H1 (cell line): Measurements from ENCODE around the gene CACNA1G. TPM values are rescaled to one million over a fixed set of nuclear protein-coding genes. Genes with fewer than 3 reads are reported as not detected.

Source experiments
- CBX5 ChIP-seq: fragments of 300-800, 300-1000 bp; sonication (generic); IDR thresholded peaks from 2 replicates; pipeline ENCODE4 v1.7.1; 2016; ENCODE audit warnings: antibody characterized with exemption, low read length, low read depth
- CHD2 ChIP-seq: IDR thresholded peaks from 2 replicates; pipeline ENCODE4 v1.6.1; 2012; ENCODE audit warnings: low read length, improper control_type of control experiment
- CHD7 ChIP-seq: fragments of 300-600 bp; sonication (generic); IDR thresholded peaks from 2 replicates; pipeline ENCODE4 v1.7.1; 2012; ENCODE audit warnings: low read length, moderate library complexity, mild to moderate bottlenecking, inconsistent platforms; ENCODE audit not compliant: insufficient replicate concordance
- POLR2AphosphoS5 ChIP-seq: IDR thresholded peaks from 2 replicates; pipeline ENCODE4 v1.6.1; 2011; ENCODE audit warnings: low read depth, low read length
- SIRT6 ChIP-seq: IDR thresholded peaks from one replicate; pipeline ENCODE4 v1.7.1; 2012; ENCODE audit warnings: low read length, inconsistent platforms
- polyA plus RNA-seq, 7 experiments: library from polyadenylated mRNA; depleted of rRNA in 3 of 7; stranded (reverse) in 5 of 7; unstranded in 2 of 7; fragments of >200 nt in 5 of 7; fragments of 200-250 nt in 2 of 7; gene quantifications; 1 replicate in 5 of 7; 2 replicates in 1 of 7; 4 replicates in 1 of 7; pipeline versions ENCODE4 v1.2.1 to v1.2.3, GENCODE V29; 2011 to 2013; ENCODE audit warnings: missing spikeins in 2 of 7, mixed read lengths in 2 of 7
- total RNA-seq: library from RNA; stranded (reverse); fragmentation: NEBNext Ultra II Directional; extraction: Animal tissue kit (Norgen Biotek cat#: 25700); gene quantifications from 2 replicates; pipeline ENCODE4 v1.2.1, GENCODE V29; 2021

Gene CACNA1G
- total and polyA plus RNA-seq, 2 of the 8 experiments (the other 6 are each of a cell fraction or from before 2014, with no cell fraction given): 2.9 to 4.9 TPM

GRCh38 chr17:50551884-50552283 is 8.6 kb upstream of the CACNA1G start (continued):
- TF ChIP-seq CHD7 (no peak), SIRT6 (no peak), CBX5 (no peak), POLR2AphosphoS5 (no peak), CHD2 (no peak)
